OCI-LY3 (cell line): Measurements from ENCODE around the gene LMCD1.
A peak's percentile ranks its signal among the peaks of the same experiment; 100 is the strongest.

Source experiments
- H2AFZ ChIP-seq: fragments of 200-600, 300-600 bp; shearing (Covaris generic); 2 replicates; pipeline ENCODE4 v1.6.0; 2014; ENCODE audit warnings: antibody characterized with exemption, low read depth, low read length
- H3K27ac ChIP-seq: fragments of 200-600, 300-600 bp; sonication (generic); 2 replicates; pipeline ENCODE4 v1.5.1; 2014; ENCODE audit warnings: mild to moderate bottlenecking, low read length, moderate library complexity, mixed read lengths
- H3K27me3 ChIP-seq: fragments of 200-600, 300-600 bp; sonication (generic); 2 replicates; pipeline ENCODE4 v1.6.1; 2014; ENCODE audit warnings: low read depth, low read length, mixed read lengths
- H3K36me3 ChIP-seq: fragments of 200-600, 300-600 bp; sonication (generic); replicated peaks from 2 replicates; pipeline ENCODE3; 2014; ENCODE audit warnings: low read depth, low read length, mixed read lengths
- H3K4me1 ChIP-seq: fragments of 300-600, 200-600 bp; sonication (generic); 2 replicates; pipeline ENCODE4 v1.6.1; 2014; ENCODE audit warnings: low read length, mixed read lengths
- H3K4me2 ChIP-seq: fragments of 200-600, 300-600 bp; sonication (generic); 2 replicates; pipeline ENCODE4 v1.6.1; 2014; ENCODE audit warnings: low read length, mixed read lengths
- H3K4me3 ChIP-seq: fragments of 300-600, 200-600 bp; sonication (generic); 2 replicates; pipeline ENCODE4 v1.5.1; 2014; ENCODE audit warnings: antibody characterized with exemption, mild to moderate bottlenecking, low read length, moderate library complexity
- H3K79me2 ChIP-seq: fragments of 300-600, 200-600 bp; shearing (Covaris generic); 2 replicates; pipeline ENCODE4 v1.6.1; 2014; ENCODE audit warnings: mild to moderate bottlenecking, low read length, mixed read lengths
- H3K9ac ChIP-seq: fragments of 300-600, 200-600 bp; shearing (Covaris generic); 2 replicates; pipeline ENCODE4 v1.6.0; 2014; ENCODE audit warnings: mild to moderate bottlenecking, low read length, moderate library complexity
- H3K9me3 ChIP-seq: fragments of 200-600, 300-600 bp; shearing (Covaris generic); 2 replicates; pipeline ENCODE4 v1.6.1; 2014; ENCODE audit warnings: low read length, mixed read lengths; ENCODE audit not compliant: insufficient read depth
- H4K20me1 ChIP-seq: fragments of 200-600, 300-600 bp; sonication (generic); 2 replicates; pipeline ENCODE4 v1.6.1; 2016; ENCODE audit warnings: low read length, mixed read lengths; ENCODE audit not compliant: insufficient read depth
- CTCF ChIP-seq: fragments of 200-600, 300-600 bp; sonication (generic); IDR thresholded peaks from 2 replicates; pipeline ENCODE4 v1.5.1; 2014; ENCODE audit warnings: antibody characterized with exemption, low read length, low read depth
- EZH2phosphoT487 ChIP-seq: fragments of 200-600 bp; shearing (Covaris generic); IDR thresholded peaks from 2 replicates; pipeline ENCODE4 v1.6.1; 2018; ENCODE audit warnings: antibody characterized with exemption, mixed run types, low read depth

Gene LMCD1

GRCh38 chr3:8501371-8502131, at the start of gene LMCD1:
Gene LMCD1, plus strand, starts transcription at chr3:8501823. Its CDS starts 116 bp downstream, at chr3:8501939.
- Histone ChIP-seq H3K79me2 (no peaks in the 10 kb centered on the region), H3K4me2 (peak within 1 kb of the TSS; percentile 96), H3K36me3 (no peaks in the 10 kb centered on the region), H3K9ac (peak within 1 kb of the TSS; percentile 66), H3K4me3 (peak within 1 kb of the TSS; percentile 85), H3K27ac (no peak within 1 kb of the TSS), H3K27me3 (no peaks in the 10 kb centered on the region), H3K4me1 (peaks cover 48% of the 10 kb centered on the region), H3K9me3 (no peaks in the 10 kb centered on the region), H2AFZ (peak within 1 kb of the TSS; percentile 90), H4K20me1 (no peaks in the 10 kb centered on the region)
- TF ChIP-seq CTCF (no peak), EZH2phosphoT487 (no peak)

- H3K4me3 ChIP-seq = no peak overlapping the region
- no peaks in the 10 kb centered on the region for H3K4me1 ChIP-seq
- H3K9me3 ChIP-seq = no peaks in the 10 kb centered on the region
- H4K20me1 ChIP-seq = no peaks in the 10 kb centered on the region
- no peaks in the 10 kb centered on the region for H3K27me3 ChIP-seq
- no peak overlapping the region for H3K9ac ChIP-seq
- H2AFZ ChIP-seq = no peak overlapping the region
- no peak overlapping the region for H3K4me2 ChIP-seq
- no peaks in the 10 kb centered on the region for H3K36me3 ChIP-seq
- no peak overlapping the region for H3K27ac ChIP-seq
- H3K79me2 ChIP-seq = no peaks in the 10 kb centered on the region
- TF ChIP-seq CTCF (no peak), EZH2phosphoT487 (no peak)
These were observed 49.5 kb upstream of the LMCD1 start for GRCh38 chr3:8452112-8452511.

- H3K4me3 ChIP-seq = no peak overlapping the region
- H3K9ac ChIP-seq = no peak overlapping the region
- H3K4me1 ChIP-seq = no peaks in the 10 kb centered on the region
- H3K9me3 ChIP-seq = no peaks in the 10 kb centered on the region
- H3K27me3 ChIP-seq = no peaks in the 10 kb centered on the region
- TF ChIP-seq CTCF (no peak), EZH2phosphoT487 (no peak)
- no peaks in the 10 kb centered on the region for H3K79me2 ChIP-seq
- H3K4me2 ChIP-seq = no peak overlapping the region
- no peak overlapping the region for H3K27ac ChIP-seq
- no peaks in the 10 kb centered on the region for H3K36me3 ChIP-seq
- no peak overlapping the region for H2AFZ ChIP-seq
- H4K20me1 ChIP-seq = no peaks in the 10 kb centered on the region
These were observed 48.5 kb upstream of the LMCD1 start for GRCh38 chr3:8453153-8453552.

- H3K4me2 ChIP-seq = no peak overlapping the region
- no peak overlapping the region for H3K9ac ChIP-seq
- TF ChIP-seq EZH2phosphoT487 (no peak), CTCF (no peak)
- no peaks in the 10 kb centered on the region for H3K9me3 ChIP-seq
- H3K27ac ChIP-seq = no peak overlapping the region
- H3K4me1 ChIP-seq = no peaks in the 10 kb centered on the region
- no peaks in the 10 kb centered on the region for H4K20me1 ChIP-seq
- no peaks in the 10 kb centered on the region for H3K36me3 ChIP-seq
- H3K79me2 ChIP-seq = no peaks in the 10 kb centered on the region
- no peak overlapping the region for H3K4me3 ChIP-seq
- no peak overlapping the region for H2AFZ ChIP-seq
- no peaks in the 10 kb centered on the region for H3K27me3 ChIP-seq
These were observed 45.9 kb upstream of the LMCD1 start for GRCh38 chr3:8455526-8456411.
